HTR-8/SVneo (cell line): Measurements from ENCODE around the gene TRPM3.

ENCODE experiments used
- DNase-seq: peaks from one replicate; pipeline ENCODE4 v3.0.0; 2011; ENCODE audit warnings: low spot score, mixed read lengths; ENCODE audit not compliant: insufficient read length
- FAIRE-seq: peaks from 2 replicates; lab custom pipeline; 2011; peaks lifted over from hg19 to GRCh38; lab: Jason Lieb, UNC

Gene TRPM3

GRCh38 chr9:70517926-70518610 lies 603.4 kb downstream of the TRPM3 start:
- DNase-seq (no peak), FAIRE-seq (no peak)

DNA sequence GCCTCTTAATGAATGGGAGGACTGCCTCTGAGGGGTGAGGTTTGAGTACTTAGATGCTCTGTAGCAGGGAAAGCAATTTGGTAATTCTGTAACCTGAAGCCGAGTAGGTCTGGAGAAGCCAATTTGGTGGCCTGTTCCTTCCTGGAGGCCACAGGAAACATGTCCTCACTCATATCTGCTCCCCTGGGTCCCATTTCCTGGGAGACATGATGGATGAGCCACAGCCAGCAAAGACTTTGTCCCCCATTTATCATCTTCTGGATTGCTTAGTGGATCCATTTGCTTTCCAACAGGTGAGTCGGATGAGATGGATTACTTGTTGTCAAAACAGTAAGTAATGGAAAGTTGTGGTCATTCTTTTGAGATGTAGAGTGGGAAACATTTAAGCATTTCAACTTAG lies 607.1 kb downstream of the TRPM3 start:
- FAIRE-seq (no peak), DNase-seq (no peak)

DNA sequence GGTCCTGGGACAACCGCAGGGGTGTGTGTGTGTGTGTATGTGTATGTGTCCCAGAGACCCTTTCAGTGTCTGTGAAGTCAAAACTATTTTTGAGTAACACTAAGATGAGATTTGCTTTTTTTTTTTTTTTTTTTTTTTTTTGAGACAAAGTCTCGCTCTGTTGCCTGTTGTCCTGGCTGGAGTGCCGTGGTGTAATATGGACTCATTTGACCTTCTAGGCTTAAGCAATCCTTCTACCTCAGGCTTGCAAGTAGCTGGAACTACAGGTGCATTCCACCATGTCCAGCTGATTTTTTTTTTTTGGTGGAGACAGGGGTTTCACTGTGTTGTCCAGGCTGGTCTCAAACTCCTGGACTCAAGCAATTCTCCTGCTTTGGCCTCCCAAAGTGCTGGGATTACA lies 609.6 kb downstream of the TRPM3 start:
- FAIRE-seq, result no peak
- DNase-seq, result no peak

DNA sequence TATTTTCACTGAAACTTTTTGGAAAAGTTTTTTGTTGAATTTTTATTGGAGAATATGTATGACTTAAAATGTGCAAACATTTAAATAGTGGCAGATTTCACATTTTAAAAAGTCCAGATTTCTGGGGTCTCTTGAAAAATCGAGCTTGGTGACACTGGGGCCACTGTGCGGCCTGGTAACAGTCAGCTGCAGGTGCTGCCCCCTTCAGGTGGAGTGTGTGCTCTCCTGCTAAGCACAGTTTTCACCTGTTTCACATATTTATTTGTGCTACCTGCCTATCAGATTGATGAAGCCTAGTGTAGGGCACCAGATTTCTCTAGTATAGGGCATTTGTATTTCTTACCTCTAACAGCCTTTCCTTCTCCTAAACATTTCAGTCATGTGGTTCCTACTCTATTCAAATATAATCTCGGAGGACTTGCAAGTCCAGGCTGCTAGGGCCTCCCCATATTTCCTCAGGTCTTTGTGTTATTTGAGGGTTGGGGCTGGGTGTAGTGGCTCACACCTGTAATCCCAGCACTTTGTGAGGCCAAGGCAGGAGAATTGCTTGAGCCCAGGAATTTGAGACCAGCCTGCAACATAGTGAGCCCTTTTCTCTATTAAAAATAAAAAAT lies 611.2 kb downstream of the TRPM3 start:
- DNase-seq, result no peak
- FAIRE-seq, result no peak

DNA sequence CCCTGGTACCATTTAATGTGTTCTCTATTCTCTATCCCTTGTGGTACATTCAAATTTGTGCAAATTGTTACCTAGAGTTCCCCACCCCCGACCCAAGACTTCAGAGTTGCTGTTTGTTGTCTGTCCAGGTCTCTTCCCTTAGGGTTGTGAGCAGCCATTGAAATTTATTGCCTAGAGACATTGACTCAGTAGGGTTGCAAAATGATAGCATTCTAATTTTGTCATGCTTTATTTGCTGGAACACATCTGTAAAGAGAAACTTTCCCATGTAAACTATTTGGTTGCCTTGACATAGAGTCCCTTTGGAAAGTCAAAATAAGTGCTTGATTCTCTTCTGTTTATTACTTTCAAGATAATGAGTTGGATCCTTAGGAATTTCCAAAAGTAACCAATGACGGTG lies 615.3 kb downstream of the TRPM3 start:
- no peak for DNase-seq

GRCh38 chr9:70504834-70505233 lies 616.6 kb downstream of the TRPM3 start:
- DNase-seq (no peak), FAIRE-seq (no peak)

More for the DNA sequence above, 615.3 kb downstream of the TRPM3 start:
- no peak for FAIRE-seq

- DNase-seq, result no peak
- FAIRE-seq, result no peak
Measured at GRCh38 chr9:70502690-70503089, 618.7 kb downstream of the TRPM3 start.

- no peak for DNase-seq
- FAIRE-seq, result no peak
Measured at GRCh38 chr9:70500793-70501192, 620.6 kb downstream of the TRPM3 start.

- FAIRE-seq (no peak), DNase-seq (no peak)
Measured at GRCh38 chr9:70499621-70500020, 621.8 kb downstream of the TRPM3 start.

DNA sequence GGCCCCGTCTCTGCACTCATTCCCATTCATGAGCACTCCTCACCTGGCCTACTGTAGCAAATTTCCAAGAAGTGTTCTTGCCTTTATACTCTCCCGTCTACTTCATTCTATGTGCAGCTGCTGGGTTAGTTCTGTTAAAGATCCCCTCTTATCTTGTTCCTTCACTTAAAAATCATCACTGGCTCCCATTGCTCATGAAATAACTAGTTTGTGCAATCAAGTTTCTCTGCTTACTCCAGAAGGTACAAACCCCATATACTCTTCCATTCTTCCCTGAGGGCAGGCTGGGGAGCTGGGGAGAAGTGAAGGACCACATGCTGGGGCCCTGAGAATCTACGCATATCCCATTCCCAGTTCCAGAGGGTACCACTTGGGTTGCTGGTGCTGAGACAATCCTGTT lies 622.6 kb downstream of the TRPM3 start:
- FAIRE-seq (no peak), DNase-seq (no peak)

DNA sequence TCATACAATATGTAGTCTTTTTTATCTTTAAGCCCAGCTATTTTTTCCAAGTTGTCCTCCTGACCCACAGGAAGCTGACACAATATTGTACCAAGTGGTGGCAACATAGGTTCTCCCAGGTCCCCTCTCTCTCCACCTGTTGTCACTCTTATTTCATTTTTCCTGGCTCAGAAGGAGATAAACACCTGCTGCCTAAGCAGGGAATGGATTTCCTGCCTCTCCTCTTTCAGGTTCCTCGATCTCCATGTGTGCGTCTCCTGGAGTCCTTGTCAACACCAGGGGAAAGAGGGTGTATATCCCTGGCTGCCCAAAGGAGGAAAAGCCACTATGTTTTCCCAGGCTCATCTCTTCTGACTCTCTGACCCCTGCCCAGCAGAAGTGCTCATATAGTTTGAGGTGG lies 625.2 kb downstream of the TRPM3 start:
- no peak for DNase-seq
- no peak for FAIRE-seq

- no peak for FAIRE-seq
- DNase-seq, result no peak
Measured at GRCh38 chr9:70495514-70495913, 625.9 kb downstream of the TRPM3 start.

DNA sequence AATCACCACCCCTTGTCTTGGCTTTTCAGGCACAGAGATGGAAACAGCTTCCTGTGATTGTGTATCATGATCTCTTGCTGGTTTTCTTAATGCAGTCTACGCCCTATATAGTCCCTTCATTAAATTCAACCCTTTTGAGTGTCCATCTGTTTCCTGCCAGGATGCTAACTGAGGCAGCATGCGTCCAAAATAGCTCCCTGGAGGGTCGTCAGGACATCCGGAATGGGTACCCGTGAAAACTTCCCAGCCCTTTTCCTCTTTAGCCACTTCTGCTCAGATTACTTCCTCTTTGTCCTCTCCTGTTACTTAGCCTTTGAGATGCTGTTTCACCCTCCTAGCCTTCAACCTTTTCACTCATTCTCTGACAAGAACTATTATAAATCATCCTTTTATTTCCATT lies 627.2 kb downstream of the TRPM3 start:
- FAIRE-seq, result no peak
- DNase-seq, result no peak

- DNase-seq (no peak), FAIRE-seq (no peak)
Measured at GRCh38 chr9:70493029-70493428, 628.4 kb downstream of the TRPM3 start.

DNA sequence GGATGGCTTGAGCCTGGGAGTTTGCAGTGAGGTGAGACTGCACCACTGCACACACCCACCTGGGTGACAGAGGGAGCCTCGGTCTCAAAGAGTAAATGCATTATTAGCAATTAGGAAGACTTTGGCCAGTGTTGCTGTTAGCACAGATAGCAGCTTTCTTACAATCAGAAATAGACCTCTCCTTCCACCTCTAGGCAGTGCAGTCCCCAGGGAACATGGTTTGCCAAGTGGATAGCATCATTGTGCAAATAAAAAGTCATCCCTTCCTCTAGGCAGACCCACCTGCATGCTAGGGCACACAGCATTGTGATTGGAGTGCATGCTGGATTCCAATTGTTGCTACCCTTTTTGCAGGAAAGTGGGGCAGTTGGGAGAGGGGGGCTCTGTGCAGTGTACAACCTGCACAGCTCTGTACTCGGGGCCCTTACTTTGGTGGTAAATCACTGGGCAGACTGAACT lies 629.1 kb downstream of the TRPM3 start:
- FAIRE-seq, result no peak

DNA sequence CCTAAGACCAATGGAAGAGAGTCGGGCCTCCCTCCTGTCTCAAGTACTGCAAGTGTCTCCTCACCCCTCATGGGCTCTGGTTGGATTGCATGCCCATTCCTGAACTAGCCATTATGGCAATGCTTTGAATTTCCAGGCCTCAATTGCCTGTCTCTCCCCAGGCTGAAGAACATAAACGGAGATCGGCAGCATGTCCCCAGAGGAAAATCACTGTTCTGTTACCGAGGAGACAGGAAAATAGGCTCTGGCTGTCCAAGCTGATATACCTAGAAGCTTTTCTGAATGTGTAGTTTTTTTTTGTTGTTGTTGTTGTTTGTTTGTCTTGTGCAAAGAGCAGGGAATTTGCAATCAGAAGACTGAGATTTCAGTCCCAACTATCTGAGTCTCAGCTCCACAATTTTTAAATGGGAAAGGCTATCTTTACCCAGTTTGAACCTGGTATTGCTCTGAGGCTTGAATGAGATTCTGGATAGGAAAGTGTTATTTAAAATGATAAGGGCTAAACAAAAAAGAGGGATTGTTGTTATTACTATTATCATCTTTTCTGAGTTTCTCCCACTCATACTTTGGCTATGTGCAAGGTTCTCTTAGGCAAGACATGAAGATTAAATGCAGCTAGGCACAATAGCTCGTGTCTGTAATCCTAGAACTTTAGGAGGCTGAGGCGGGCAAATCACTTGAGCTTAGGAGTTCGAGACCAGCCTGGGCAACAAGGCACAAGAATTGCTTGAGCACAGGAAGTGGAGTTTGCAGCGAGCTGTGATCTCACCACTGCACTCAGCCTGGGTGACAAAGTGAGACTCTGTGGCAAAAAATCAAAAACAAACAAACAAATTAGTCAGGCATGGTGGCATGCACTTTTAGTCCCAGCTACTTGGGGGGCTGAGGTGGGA lies 629.7 kb downstream of the TRPM3 start:
- no peak for FAIRE-seq

More for the DNA sequence above, 629.1 kb downstream of the TRPM3 start:
- no peak for DNase-seq

DNA sequence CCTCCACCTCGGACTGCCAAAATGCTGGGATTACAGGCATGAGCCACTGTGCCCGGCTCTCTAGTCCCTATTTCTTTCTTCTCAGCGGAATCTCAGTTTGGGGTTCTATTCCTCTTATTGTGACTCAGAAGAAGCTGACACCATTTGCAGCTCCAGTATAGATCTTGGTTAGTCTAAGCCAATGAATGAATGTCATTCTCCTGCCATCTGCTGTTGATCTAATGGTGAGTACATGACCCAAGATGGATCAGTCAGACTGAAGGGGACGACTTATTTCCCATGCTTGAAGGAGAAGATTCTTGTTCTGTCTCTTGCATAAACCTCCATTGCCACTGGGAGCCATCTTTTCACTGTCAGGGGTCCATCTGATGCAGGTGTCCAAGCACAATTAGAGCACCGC lies 630.9 kb downstream of the TRPM3 start:
- FAIRE-seq, result no peak

More for the DNA sequence above, 629.7 kb downstream of the TRPM3 start:
- DNase-seq, result no peak

DNA sequence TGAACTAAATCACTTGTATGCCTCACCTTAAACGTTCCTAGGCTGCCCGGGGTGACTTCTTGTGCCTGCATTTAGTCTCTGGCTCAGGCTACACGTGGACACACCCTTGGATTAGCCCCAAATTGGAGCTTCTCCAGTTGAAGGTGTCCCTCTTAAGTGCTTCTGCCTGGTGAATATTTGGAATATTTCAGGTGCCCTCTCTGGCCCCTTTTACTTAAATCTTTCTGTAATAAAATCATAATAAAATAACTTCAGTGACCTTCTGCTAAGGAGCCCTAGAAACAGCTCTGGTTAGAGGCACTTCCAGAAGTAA lies 632.7 kb downstream of the TRPM3 start:
- DNase-seq (no peak), FAIRE-seq (no peak)

More for the DNA sequence above, 630.9 kb downstream of the TRPM3 start:
- DNase-seq, result no peak

DNA sequence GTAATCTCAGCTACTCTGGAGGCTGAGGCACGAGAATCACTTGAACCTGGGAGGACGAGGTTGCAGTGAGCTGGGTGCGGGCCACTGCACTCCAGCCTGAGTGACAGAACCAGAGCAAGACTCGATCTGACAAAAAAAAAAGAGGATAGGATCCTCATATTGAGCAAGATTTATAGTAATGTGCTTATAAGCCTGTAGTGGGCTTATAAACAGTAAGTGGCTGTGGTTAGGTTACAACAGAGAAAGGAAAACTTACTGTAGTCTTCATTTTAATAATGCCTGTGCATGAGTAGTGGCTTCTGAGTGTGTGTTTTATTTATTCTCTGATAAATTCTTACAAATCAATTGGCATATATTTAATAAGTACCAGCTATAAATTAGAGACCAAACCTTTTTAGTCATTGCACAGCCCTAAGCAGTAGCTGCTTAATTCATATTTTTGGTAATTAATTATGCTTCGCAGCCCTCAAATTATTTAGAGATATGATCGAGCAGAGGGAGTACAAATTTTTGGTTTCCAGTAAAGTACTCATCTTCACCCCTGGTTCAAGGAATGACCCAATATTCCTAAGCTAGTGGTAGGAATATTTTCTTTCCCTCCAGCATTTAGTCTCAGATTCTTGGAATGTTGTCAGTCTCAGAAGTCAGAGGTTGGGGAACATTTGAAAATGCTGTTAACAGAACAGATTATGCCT lies 633.2 kb downstream of the TRPM3 start:
- DNase-seq, result no peak
- no peak for FAIRE-seq

- DNase-seq (no peak), FAIRE-seq (no peak)
Measured at GRCh38 chr9:70486127-70486526, 635.3 kb downstream of the TRPM3 start.
